HepG2 (cell line): ENCODE data around the gene ALAS2. TPM values are rescaled to one million over a fixed set of nuclear protein-coding genes. Genes with fewer than 3 reads are reported as not detected.

Experiments
- ATAC-seq: fragments of 200-7000 bp; cut with Tn5 transposase; 3 replicates; pipeline ENCODE4 v1.9.1; 2020; ENCODE audit warnings: mild to moderate bottlenecking, moderate library complexity
- BruUV-seq: library from RNA; stranded (reverse); fragments of 400-500 nt; replicated peaks from 2 replicates; lab custom pipeline; 2021; lab: Mats Ljungman, UMichigan
- CTCF ChIA-PET: fragments of 300-600 bp; formaldehyde crosslinking; extraction: SDS; loops from one replicate; lab custom pipeline; 2021; ENCODE audit warnings: low total read pairs, inconsistent platforms, low intra/inter-chr PET ratio; lab: Yijun Ruan, JAX
- POLR2A ChIA-PET: fragments of 350-600 bp; sonication (Branson Sonifier 250); formaldehyde crosslinking; loops from one replicate; lab custom pipeline; 2020; ENCODE audit warnings: antibody characterized with exemption, inconsistent platforms; lab: Yijun Ruan, JAX
- DNase-seq: peaks from one replicate; pipeline ENCODE4 v3.0.0-alpha.2; 2015; ENCODE audit warnings: low spot score
- FAIRE-seq: peaks from 3 replicates; lab custom pipeline; 2011; peaks lifted over from hg19 to GRCh38; lab: Jason Lieb, UNC
- H2AFZ ChIP-seq: one replicate; pipeline ENCODE4 v1.6.1; 2011; ENCODE audit warnings: low read length, inconsistent platforms
- H3K27ac ChIP-seq: fragments of 300-600 bp; 3 replicates; pipeline ENCODE4 v1.8.0; 2011; ENCODE audit warnings: mixed run types, mild to moderate bottlenecking, mixed read lengths, low read length, inconsistent platforms; ENCODE audit not compliant: insufficient read depth; ENCODE audit errors: extremely low read length
- H3K27me3 ChIP-seq, 2 experiments: fragments of 200-600 bp in 1 of 2; 2 replicates in 1 of 2; 3 replicates in 1 of 2; pipeline versions ENCODE4 v1.6.0 to v1.8.0; 2011; ENCODE audit warnings: low read length in 2 of 2, mild to moderate bottlenecking in 2 of 2, moderate library complexity in 2 of 2, inconsistent platforms in 1 of 2; ENCODE audit not compliant: insufficient read depth in 2 of 2, control insufficient read depth in 1 of 2
- H3K36me3 ChIP-seq, 2 experiments: fragments of 200-600 bp in 1 of 2; replicated peaks in 1 of 2; 2 replicates in 1 of 2; 3 replicates in 1 of 2; pipeline versions ENCODE4 v1.5.1 to v1.8.0; 2011; ENCODE audit warnings: low read length in 2 of 2, inconsistent platforms in 1 of 2; ENCODE audit not compliant: insufficient read depth in 2 of 2, control insufficient read depth in 1 of 2
- H3K4me1 ChIP-seq: 2 replicates; pipeline ENCODE4 v1.5.1; 2012; ENCODE audit warnings: low read length, inconsistent platforms; ENCODE audit not compliant: insufficient read depth
- H3K4me2 ChIP-seq: 2 replicates; pipeline ENCODE4 v1.6.0; 2011; ENCODE audit warnings: low read depth, low read length, inconsistent platforms
- H3K4me3 ChIP-seq, 3 experiments: fragments of 200-600 bp in 1 of 3; sonication (generic), shearing (Covaris generic) in 1 of 3; replicated peaks in 1 of 3; 2 replicates each; pipeline ENCODE4 v1.5.1; 2011 to 2016; ENCODE audit warnings: low read length in 3 of 3, inconsistent platforms in 2 of 3, low read depth in 2 of 3, mild to moderate bottlenecking in 2 of 3, control low read depth in 1 of 3, mixed read lengths in 1 of 3; ENCODE audit not compliant: insufficient read depth in 1 of 3
- H3K79me2 ChIP-seq: one replicate; pipeline ENCODE4 v1.6.1; 2011; ENCODE audit warnings: low read length, inconsistent platforms; ENCODE audit not compliant: insufficient read depth
- H3K9ac ChIP-seq: 2 replicates; pipeline ENCODE4 v1.6.0; 2011; ENCODE audit warnings: mild to moderate bottlenecking, low read depth, low read length, inconsistent platforms; ENCODE audit not compliant: insufficient read depth
- H3K9me3 ChIP-seq: 2 replicates; pipeline ENCODE4 v1.5.1; 2012; ENCODE audit warnings: mild to moderate bottlenecking, low read length
- H4K20me1 ChIP-seq: 2 replicates; pipeline ENCODE4 v1.6.0; 2011; ENCODE audit warnings: inconsistent platforms, mild to moderate bottlenecking, low read length, moderate library complexity; ENCODE audit not compliant: insufficient read depth
- CBX2 ChIP-seq, 2 experiments: fragments of 200-600 bp in 1 of 2; sonication (generic); formaldehyde crosslinking in 1 of 2; IDR thresholded peaks; 2 replicates each; pipeline versions ENCODE4 v1.7.0 to v1.8.1; 2018 to 2022; ENCODE audit warnings: low read depth in 2 of 2, low read length in 1 of 2, mild to moderate bottlenecking in 1 of 2, missing genetic modification reagents in 1 of 2
- JUN ChIP-seq: sonication (generic); formaldehyde crosslinking; IDR thresholded peaks from 2 replicates; pipeline ENCODE4 v1.4.0; 2020; ENCODE audit warnings: mild to moderate bottlenecking, missing genetic modification reagents
- MTA1 ChIP-seq: sonication (generic); formaldehyde crosslinking; IDR thresholded peaks from 2 replicates; pipeline ENCODE4 v1.4.0; 2020; ENCODE audit warnings: missing genetic modification reagents, mild to moderate bottlenecking, borderline replicate concordance
- MXI1 ChIP-seq: IDR thresholded peaks from 3 replicates; pipeline ENCODE4 v1.6.1; 2012; ENCODE audit warnings: low read depth, low read length, inconsistent platforms, borderline replicate concordance
- POLR2AphosphoS2 ChIP-seq: IDR thresholded peaks from 2 replicates; pipeline ENCODE4 v1.6.1; 2011; ENCODE audit warnings: low read depth, low read length, improper control_type of control experiment
- ZNF460 ChIP-seq: sonication (generic); formaldehyde crosslinking; IDR thresholded peaks from 2 replicates; pipeline ENCODE4 v1.5.1; 2020; ENCODE audit warnings: missing genetic modification reagents, mild to moderate bottlenecking, borderline replicate concordance
- ZNF546 ChIP-seq: sonication (generic); formaldehyde crosslinking; conservative IDR thresholded peaks from 2 replicates; pipeline ENCODE4 v1.8.1; 2023; ENCODE audit warnings: mild to moderate bottlenecking, missing genetic modification reagents
- ZNF614 ChIP-seq: IDR thresholded peaks from 2 replicates; pipeline ENCODE4 v1.6.1; 2018; ENCODE audit warnings: missing biosample characterization, missing genetic modification reagents, inconsistent platforms, borderline replicate concordance
- ZNF777 ChIP-seq: sonication (generic); formaldehyde crosslinking; IDR thresholded peaks from 2 replicates; pipeline ENCODE4 v1.4.0; 2020; ENCODE audit warnings: missing genetic modification reagents
- ZSCAN29 ChIP-seq: sonication (generic); formaldehyde crosslinking; conservative IDR thresholded peaks from 2 replicates; pipeline ENCODE4 v1.4.0; 2020; ENCODE audit warnings: mild to moderate bottlenecking, missing genetic modification reagents
- WGBS: methylation state at CpG from one replicate; pipeline ENCODE4 v1.1.6; 2017; ENCODE audit warnings: low lambda C conversion rate; 5-methylcytosine and 5-hydroxymethylcytosine counted together
- in situ Hi-C: cut with HindIII; loops from 2 replicates; pipeline ENCODE4 v1.10.0; 2017; ENCODE audit warnings: low pct_unique_long_range_greater_than_20kb; ENCODE audit not compliant: extremely low pct_ligation_motif_present
- intact Hi-C: fragments of 100-400 bp; cut with micrococcal nuclease; formaldehyde crosslinking; loops from one replicate; pipeline ENCODE4 v1.10.0; 2022; ENCODE audit not compliant: unreplicated experiment
- polyA plus RNA-seq, 8 experiments: library from polyadenylated mRNA; depleted of rRNA in 3 of 8; stranded (reverse) in 7 of 8; unstranded in 1 of 8; fragments of >200 nt; fragmentation: Illumina TruSeq in 4 of 8; extraction: Trizol in 4 of 8; gene quantifications; 2 replicates each; pipeline versions ENCODE4 v1.2.1 to v1.2.3, GENCODE V29; 2011 to 2016; ENCODE audit warnings: low read depth in 4 of 8, missing spikeins in 1 of 8, mixed read lengths in 1 of 8; ENCODE audit not compliant: insufficient read depth in 1 of 8
- total RNA-seq, 5 experiments: library from RNA; depleted of rRNA; stranded (reverse); fragments of >200 nt; fragmentation: Illumina TruSeq; extraction: Trizol; gene quantifications; 2 replicates each; pipeline ENCODE4 v1.2.3, GENCODE V29; 2016; ENCODE audit warnings: low read depth in 1 of 5
- TF ChIP-seq, protein P1 (sequence below): sonication (generic); formaldehyde crosslinking; IDR thresholded peaks from 2 replicates; pipeline ENCODE4 v1.4.0; 2020; ENCODE audit warnings: missing genetic modification reagents
- TF ChIP-seq, protein P2 (sequence below): sonication (generic); formaldehyde crosslinking; IDR thresholded peaks from 2 replicates; pipeline ENCODE4 v1.5.0; 2020; ENCODE audit warnings: missing genetic modification reagents
- TF ChIP-seq, protein P3 (sequence below): sonication (generic); formaldehyde crosslinking; IDR thresholded peaks from 2 replicates; pipeline ENCODE4 v1.8.1; 2022; ENCODE audit warnings: low read depth, mild to moderate bottlenecking, missing genetic modification reagents
- TF ChIP-seq, protein P4 (sequence below): sonication (generic); formaldehyde crosslinking; IDR thresholded peaks from 2 replicates; pipeline ENCODE4 v1.5.0; 2020; ENCODE audit warnings: mild to moderate bottlenecking, missing genetic modification reagents

ALAS2 gene
- total and polyA plus RNA-seq, 2 of the 13 experiments (the other 11 are each of a cell fraction or from before 2014, with no cell fraction given), result not detected

DNA sequence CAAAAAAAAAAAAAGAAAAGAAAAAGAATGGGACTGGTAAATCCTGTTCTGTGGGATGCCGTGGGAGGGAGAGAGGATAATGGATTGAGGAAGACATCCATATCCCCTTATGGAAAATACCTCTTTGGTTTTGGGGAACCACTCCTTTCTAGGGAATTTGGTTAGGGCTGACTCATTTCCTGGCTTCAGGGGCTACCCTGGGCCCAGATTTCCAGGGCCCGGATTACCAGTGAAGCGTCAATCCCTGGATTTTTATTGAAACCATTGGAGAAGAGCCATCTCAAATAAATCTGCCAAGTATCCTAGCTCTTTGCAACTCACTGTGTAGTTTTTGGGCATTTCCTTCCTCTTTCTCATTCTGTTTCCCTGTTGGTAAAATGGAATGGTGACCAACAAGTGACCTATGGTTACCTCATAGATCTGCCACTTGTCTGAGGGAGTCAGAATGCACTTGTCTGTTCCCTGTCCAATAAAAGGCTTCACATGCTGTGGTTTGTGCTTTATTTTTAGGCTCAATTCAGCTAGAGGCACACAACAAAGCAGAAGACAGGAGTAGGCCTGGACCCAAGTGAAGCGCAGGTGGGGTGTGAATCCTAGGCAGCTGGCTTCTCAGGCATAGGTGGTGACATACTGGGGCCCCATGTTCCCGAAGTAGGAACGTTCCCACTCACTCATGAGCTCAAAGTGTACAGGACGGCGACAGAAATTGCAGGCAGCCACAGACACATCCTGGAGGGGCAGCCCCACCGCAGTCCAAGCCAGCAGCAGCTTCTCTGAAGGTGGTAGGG, 22.0 kb downstream of the ALAS2 start:
- DNase-seq (no peak), ATAC-seq (no peak), FAIRE-seq (no peak)
- intact Hi-C loops, result no loop called here
- Histone ChIP-seq H3K27me3 (no peaks in the 10 kb centered on the region), H3K79me2 (no peaks in the 10 kb centered on the region), H2AFZ (no peak overlapping the region), H4K20me1 (no peaks in the 10 kb centered on the region), H3K4me1 (peaks cover 39% of the 10 kb centered on the region), H3K9ac (no peak overlapping the region), H3K27ac (no peak overlapping the region), H3K4me3 (no peak overlapping the region), H3K36me3 (no peaks in the 10 kb centered on the region; a peak in 2 of 5 replicates), H3K9me3 (no peaks in the 10 kb centered on the region), H3K4me2 (no peak overlapping the region)
- ChIA-PET CTCF (no interaction called here), POLR2A (interaction anchor here (2.1 to 4.3 kb wide), 2 partner anchors 9 to 16 kb away, joined by 5 to 21 read pairs; partner anchors contain the start of gene APEX2)
- BruUV-seq, result no TSS peak
- 94% methylated on average over 3 of the region's 9 CpGs for whole genome bisulfite sequencing
- in situ Hi-C loops, result no loop called here
- TF ChIP-seq, protein P1, sequence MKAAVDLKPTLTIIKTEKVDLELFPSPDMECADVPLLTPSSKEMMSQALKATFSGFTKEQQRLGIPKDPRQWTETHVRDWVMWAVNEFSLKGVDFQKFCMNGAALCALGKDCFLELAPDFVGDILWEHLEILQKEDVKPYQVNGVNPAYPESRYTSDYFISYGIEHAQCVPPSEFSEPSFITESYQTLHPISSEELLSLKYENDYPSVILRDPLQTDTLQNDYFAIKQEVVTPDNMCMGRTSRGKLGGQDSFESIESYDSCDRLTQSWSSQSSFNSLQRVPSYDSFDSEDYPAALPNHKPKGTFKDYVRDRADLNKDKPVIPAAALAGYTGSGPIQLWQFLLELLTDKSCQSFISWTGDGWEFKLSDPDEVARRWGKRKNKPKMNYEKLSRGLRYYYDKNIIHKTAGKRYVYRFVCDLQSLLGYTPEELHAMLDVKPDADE (CRISPR knock-in tag), result no peak
- no peak for TF ChIP-seq ZSCAN29 (CRISPR knock-in tag)
- no peak for TF ChIP-seq JUN (CRISPR knock-in tag)
- no peak for TF ChIP-seq ZNF777 (CRISPR knock-in tag)
- no peak for TF ChIP-seq POLR2AphosphoS2
- TF ChIP-seq CBX2 (IDR thresholded peaks at IDR 0.05; ENCODE audit: low read depth, low read length), result no peak
- no peak for TF ChIP-seq CBX2 (CRISPR knock-in tag; IDR thresholded peaks at IDR 0.05; ENCODE audit: low read depth)
- TF ChIP-seq, protein P2, sequence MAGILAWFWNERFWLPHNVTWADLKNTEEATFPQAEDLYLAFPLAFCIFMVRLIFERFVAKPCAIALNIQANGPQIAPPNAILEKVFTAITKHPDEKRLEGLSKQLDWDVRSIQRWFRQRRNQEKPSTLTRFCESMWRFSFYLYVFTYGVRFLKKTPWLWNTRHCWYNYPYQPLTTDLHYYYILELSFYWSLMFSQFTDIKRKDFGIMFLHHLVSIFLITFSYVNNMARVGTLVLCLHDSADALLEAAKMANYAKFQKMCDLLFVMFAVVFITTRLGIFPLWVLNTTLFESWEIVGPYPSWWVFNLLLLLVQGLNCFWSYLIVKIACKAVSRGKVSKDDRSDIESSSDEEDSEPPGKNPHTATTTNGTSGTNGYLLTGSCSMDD, result no peak
- no peak for TF ChIP-seq MXI1
- TF ChIP-seq ZNF614 (CRISPR knock-in tag), result no peak
- TF ChIP-seq, protein P3, sequence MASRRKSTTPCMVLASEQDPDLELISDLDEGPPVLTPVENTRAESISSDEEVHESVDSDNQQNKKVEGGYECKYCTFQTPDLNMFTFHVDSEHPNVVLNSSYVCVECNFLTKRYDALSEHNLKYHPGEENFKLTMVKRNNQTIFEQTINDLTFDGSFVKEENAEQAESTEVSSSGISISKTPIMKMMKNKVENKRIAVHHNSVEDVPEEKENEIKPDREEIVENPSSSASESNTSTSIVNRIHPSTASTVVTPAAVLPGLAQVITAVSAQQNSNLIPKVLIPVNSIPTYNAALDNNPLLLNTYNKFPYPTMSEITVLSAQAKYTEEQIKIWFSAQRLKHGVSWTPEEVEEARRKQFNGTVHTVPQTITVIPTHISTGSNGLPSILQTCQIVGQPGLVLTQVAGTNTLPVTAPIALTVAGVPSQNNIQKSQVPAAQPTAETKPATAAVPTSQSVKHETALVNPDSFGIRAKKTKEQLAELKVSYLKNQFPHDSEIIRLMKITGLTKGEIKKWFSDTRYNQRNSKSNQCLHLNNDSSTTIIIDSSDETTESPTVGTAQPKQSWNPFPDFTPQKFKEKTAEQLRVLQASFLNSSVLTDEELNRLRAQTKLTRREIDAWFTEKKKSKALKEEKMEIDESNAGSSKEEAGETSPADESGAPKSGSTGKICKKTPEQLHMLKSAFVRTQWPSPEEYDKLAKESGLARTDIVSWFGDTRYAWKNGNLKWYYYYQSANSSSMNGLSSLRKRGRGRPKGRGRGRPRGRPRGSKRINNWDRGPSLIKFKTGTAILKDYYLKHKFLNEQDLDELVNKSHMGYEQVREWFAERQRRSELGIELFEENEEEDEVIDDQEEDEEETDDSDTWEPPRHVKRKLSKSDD (CRISPR knock-in tag), result no peak
- no peak for TF ChIP-seq MTA1 (CRISPR knock-in tag)
- no peak for TF ChIP-seq ZNF546 (CRISPR knock-in tag)
- TF ChIP-seq, protein P4, sequence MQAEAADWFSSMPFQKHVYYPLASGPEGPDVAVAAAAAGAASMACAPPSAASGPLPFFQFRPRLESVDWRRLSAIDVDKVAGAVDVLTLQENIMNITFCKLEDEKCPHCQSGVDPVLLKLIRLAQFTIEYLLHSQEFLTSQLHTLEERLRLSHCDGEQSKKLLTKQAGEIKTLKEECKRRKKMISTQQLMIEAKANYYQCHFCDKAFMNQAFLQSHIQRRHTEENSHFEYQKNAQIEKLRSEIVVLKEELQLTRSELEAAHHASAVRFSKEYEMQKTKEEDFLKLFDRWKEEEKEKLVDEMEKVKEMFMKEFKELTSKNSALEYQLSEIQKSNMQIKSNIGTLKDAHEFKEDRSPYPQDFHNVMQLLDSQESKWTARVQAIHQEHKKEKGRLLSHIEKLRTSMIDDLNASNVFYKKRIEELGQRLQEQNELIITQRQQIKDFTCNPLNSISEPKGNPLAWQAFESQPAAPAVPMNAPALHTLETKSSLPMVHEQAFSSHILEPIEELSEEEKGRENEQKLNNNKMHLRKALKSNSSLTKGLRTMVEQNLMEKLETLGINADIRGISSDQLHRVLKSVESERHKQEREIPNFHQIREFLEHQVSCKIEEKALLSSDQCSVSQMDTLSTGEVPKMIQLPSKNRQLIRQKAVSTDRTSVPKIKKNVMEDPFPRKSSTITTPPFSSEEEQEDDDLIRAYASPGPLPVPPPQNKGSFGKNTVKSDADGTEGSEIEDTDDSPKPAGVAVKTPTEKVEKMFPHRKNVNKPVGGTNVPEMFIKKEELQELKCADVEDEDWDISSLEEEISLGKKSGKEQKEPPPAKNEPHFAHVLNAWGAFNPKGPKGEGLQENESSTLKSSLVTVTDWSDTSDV (CRISPR knock-in tag), result no peak
- no peak for TF ChIP-seq ZNF460 (CRISPR knock-in tag)
